HEK293 (cell line): Measurements from ENCODE around the gene KSR1.

Experiments
- CTCF ChIA-PET: fragments of 350-600 bp; formaldehyde crosslinking; extraction: SDS; loops from one replicate; lab custom pipeline; 2021; ENCODE audit warnings: antibody characterized with exemption; lab: Yijun Ruan, JAX
- POLR2A ChIA-PET: fragments of 300-600 bp; formaldehyde crosslinking; extraction: SDS; loops from one replicate; lab custom pipeline; 2020; ENCODE audit warnings: antibody characterized with exemption, inconsistent platforms; lab: Yijun Ruan, JAX
- H3K27ac ChIP-seq: fragments of 200-500 bp; sonication (Bioruptor generic); 2 replicates; pipeline ENCODE4 v1.5.1; 2014; ENCODE audit warnings: low read depth, low read length, control low read depth, inconsistent platforms; ENCODE audit errors: extremely low read depth
- H3K36me3 ChIP-seq, 2 experiments: fragments of 200-500 bp in 1 of 2; sonication (Bioruptor generic) in 1 of 2; 1 replicate in 1 of 2; 2 replicates in 1 of 2; pipeline ENCODE4 v1.5.1; 2014 to 2017; ENCODE audit warnings: inconsistent platforms in 2 of 2, low read length in 2 of 2; ENCODE audit not compliant: control insufficient read depth in 2 of 2, insufficient read depth in 1 of 2
- H3K4me1 ChIP-seq: fragments of 200-500 bp; sonication (Bioruptor generic); 2 replicates; pipeline ENCODE4 v1.5.1; 2014; ENCODE audit warnings: mild to moderate bottlenecking, low read length, inconsistent platforms; ENCODE audit not compliant: control insufficient read depth, insufficient read depth
- H3K4me3 ChIP-seq: 2 replicates; pipeline ENCODE4 v1.5.1; 2011; ENCODE audit warnings: low read depth, mild to moderate bottlenecking, control low read depth, low read length, moderate library complexity
- H3K9me3 ChIP-seq: fragments of 200-500 bp; sonication (Bioruptor generic); 2 replicates; pipeline ENCODE4 v1.5.1; 2014; ENCODE audit warnings: low read depth, low read length, inconsistent platforms; ENCODE audit not compliant: control insufficient read depth, insufficient read depth
- BCL11B ChIP-seq: fragments of 450-650 bp; formaldehyde crosslinking; IDR thresholded peaks from 2 replicates; pipeline ENCODE4 v1.5.1; 2016; ENCODE audit warnings: low read depth, missing biosample characterization, missing genetic modification characterization
- CTCF ChIP-seq: fragments of 450-650 bp; formaldehyde crosslinking; IDR thresholded peaks from 2 replicates; pipeline ENCODE4 v1.5.1; 2016; ENCODE audit warnings: missing biosample characterization, missing genetic modification characterization
- GFI1B ChIP-seq: fragments of 450-650 bp; formaldehyde crosslinking; IDR thresholded peaks from 2 replicates; pipeline ENCODE4 v1.5.1; 2016; ENCODE audit warnings: missing biosample characterization, missing genetic modification characterization
- HOXA7 ChIP-seq: sonication (generic); formaldehyde crosslinking; IDR thresholded peaks from 2 replicates; pipeline ENCODE4 v1.8.1; 2022; ENCODE audit warnings: missing genetic modification reagents, borderline replicate concordance
- HOXC10 ChIP-seq: sonication (generic); formaldehyde crosslinking; IDR thresholded peaks from 2 replicates; pipeline ENCODE4 v1.8.1; 2023; ENCODE audit warnings: mild to moderate bottlenecking, missing genetic modification reagents
- IKZF3 ChIP-seq: fragments of 450-650 bp; IDR thresholded peaks from 2 replicates; pipeline ENCODE4 v1.5.0; 2018; ENCODE audit warnings: missing biosample characterization, mild to moderate bottlenecking, missing genetic modification characterization, moderate library complexity
- KLF1 ChIP-seq: fragments of 450-650 bp; formaldehyde crosslinking; IDR thresholded peaks from 2 replicates; pipeline ENCODE4 v1.5.1; 2016; ENCODE audit warnings: missing biosample characterization, missing genetic modification characterization
- PRDM1 ChIP-seq: fragments of 450-650 bp; formaldehyde crosslinking; IDR thresholded peaks from 2 replicates; pipeline ENCODE4; 2016; ENCODE audit warnings: missing biosample characterization, missing genetic modification characterization
- PRDM6 ChIP-seq: fragments of 450-650 bp; formaldehyde crosslinking; IDR thresholded peaks from 2 replicates; pipeline ENCODE4 v1.5.1; 2017; ENCODE audit warnings: missing biosample characterization, missing genetic modification characterization
- SCRT2 ChIP-seq: fragments of 450-650 bp; formaldehyde crosslinking; IDR thresholded peaks from 2 replicates; pipeline ENCODE4 v1.5.1; 2016; ENCODE audit warnings: missing biosample characterization, missing genetic modification characterization
- TSHZ1 ChIP-seq: fragments of 450-650 bp; formaldehyde crosslinking; IDR thresholded peaks from 2 replicates; pipeline ENCODE4 v1.5.1; 2016; ENCODE audit warnings: missing biosample characterization, missing genetic modification characterization, borderline replicate concordance
- ZNF140 ChIP-seq: fragments of 450-650 bp; formaldehyde crosslinking; IDR thresholded peaks from 2 replicates; pipeline ENCODE4 v1.5.1; 2016; ENCODE audit warnings: missing biosample characterization, missing genetic modification characterization
- ZNF2 ChIP-seq: fragments of 450-650 bp; formaldehyde crosslinking; IDR thresholded peaks from 2 replicates; pipeline ENCODE4 v1.5.1; 2016; ENCODE audit warnings: missing biosample characterization, missing genetic modification characterization
- ZNF280C ChIP-seq: fragments of 450-650 bp; formaldehyde crosslinking; IDR thresholded peaks from 2 replicates; pipeline ENCODE4 v1.5.1; 2016; ENCODE audit warnings: missing biosample characterization, missing genetic modification characterization
- ZNF341 ChIP-seq: fragments of 450-650 bp; formaldehyde crosslinking; IDR thresholded peaks from 2 replicates; pipeline ENCODE4; 2016; ENCODE audit warnings: low read depth, missing biosample characterization, missing genetic modification characterization
- ZNF416 ChIP-seq: fragments of 450-650 bp; formaldehyde crosslinking; IDR thresholded peaks from 2 replicates; pipeline ENCODE4 v1.5.1; 2016; ENCODE audit warnings: missing biosample characterization, missing genetic modification characterization
- ZNF449 ChIP-seq: fragments of 450-650 bp; formaldehyde crosslinking; IDR thresholded peaks from 2 replicates; pipeline ENCODE4 v1.5.1; 2017; ENCODE audit warnings: missing biosample characterization, mild to moderate bottlenecking, missing genetic modification characterization, moderate library complexity
- ZNF549 ChIP-seq: fragments of 450-650 bp; IDR thresholded peaks from 2 replicates; pipeline ENCODE4 v1.5.1; 2018; ENCODE audit warnings: missing biosample characterization, missing genetic modification characterization, mild to moderate bottlenecking, inconsistent platforms, moderate library complexity
- ZNF626 ChIP-seq: fragments of 450-650 bp; sonication (Bioruptor Pico); formaldehyde crosslinking; IDR thresholded peaks from 2 replicates; pipeline ENCODE4 v1.5.1; 2018; ENCODE audit warnings: missing biosample characterization, missing genetic modification characterization, inconsistent platforms
- ZNF654 ChIP-seq: fragments of 450-650 bp; formaldehyde crosslinking; IDR thresholded peaks from 2 replicates; pipeline ENCODE4 v1.5.1; 2016; ENCODE audit warnings: low read depth, missing biosample characterization, missing genetic modification characterization
- ZNF692 ChIP-seq: fragments of 450-650 bp; formaldehyde crosslinking; IDR thresholded peaks from 2 replicates; pipeline ENCODE4 v1.5.1; 2016; ENCODE audit warnings: missing biosample characterization, missing genetic modification characterization
- ZXDB ChIP-seq: fragments of 450-650 bp; formaldehyde crosslinking; IDR thresholded peaks from 2 replicates; pipeline ENCODE4 v1.5.1; 2016; ENCODE audit warnings: missing biosample characterization, missing genetic modification characterization

The KSR1 gene

GRCh38 chr17:27601069-27601974, 145.1 kb downstream of the KSR1 start:
- CTCF ChIA-PET: interaction anchor here (0.6 to 20.8 kb wide), 77 partner anchors 8 to 614 kb away, joined by 3 to 267 read pairs (median 6); partner anchors contain the start of gene KSR1
- no peaks in the 10 kb centered on the region for H3K4me1 ChIP-seq
- no peaks in the 10 kb centered on the region for H3K9me3 ChIP-seq
- POLR2A ChIA-PET: no interaction called here
- no peak overlapping the region for H3K27ac ChIP-seq
- no peak for TF ChIP-seq ZNF416 (tag by site-specific recombination)
- TF ChIP-seq GFI1B: no peak
- peak; percentile 62 for TF ChIP-seq CTCF (tag by site-specific recombination)
- no peak for TF ChIP-seq KLF1
- TF ChIP-seq ZNF140 (tag by site-specific recombination): peak; percentile 100
- TF ChIP-seq PRDM1 (tag by site-specific recombination): 0 out of 2 replicates have a peak, but pooled peaks have one; percentile 27
- peak; percentile 87 for TF ChIP-seq ZNF341 (tag by site-specific recombination)
- TF ChIP-seq ZNF654 (tag by site-specific recombination): peak; percentile 91
- H3K4me3 ChIP-seq: no peak overlapping the region
- peaks cover 0 to 54% of the 10 kb centered on the region in 2 experiments; a peak in 1 of 3 replicates for H3K36me3 ChIP-seq

GRCh38 chr17:27601975-27602302, 145.7 kb downstream of the KSR1 start:
- H3K9me3 ChIP-seq: no peaks in the 10 kb centered on the region
- H3K36me3 ChIP-seq: peaks cover 0 to 56% of the 10 kb centered on the region in 2 experiments; a peak in 1 of 3 replicates
- CTCF ChIA-PET: interaction anchor here (0.7 to 20.8 kb wide), 63 partner anchors 9 to 549 kb away, joined by 3 to 267 read pairs (median 6); partner anchors contain the start of gene KSR1
- no peak overlapping the region for H3K27ac ChIP-seq
- H3K4me1 ChIP-seq: no peaks in the 10 kb centered on the region
- POLR2A ChIA-PET: no interaction called here
- no peak overlapping the region for H3K4me3 ChIP-seq
- TF ChIP-seq HOXC10 (CRISPR knock-in tag) (no peak), ZNF549 (tag by site-specific recombination) (no peak), ZNF280C (tag by site-specific recombination) (no peak), IKZF3 (tag by site-specific recombination) (no peak), TSHZ1 (tag by site-specific recombination) (no peak), PRDM6 (tag by site-specific recombination) (no peak), BCL11B (no peak), ZXDB (tag by site-specific recombination) (no peak), ZNF2 (tag by site-specific recombination) (no peak), ZNF626 (tag by site-specific recombination) (no peak), ZNF692 (tag by site-specific recombination) (no peak), ZNF449 (no peak), HOXA7 (no peak), SCRT2 (tag by site-specific recombination) (no peak)
